Activated CD4-positive, alpha-beta T cell treated with anti-CD3 and anti-CD28 coated beads, Interleukin-2, amount 10 ng/mL, durations not matched to agents 7 days and 5 days (primary cell): ENCODE results near the gene CAVIN1. TPM values are rescaled to one million over a fixed set of nuclear protein-coding genes. Genes with fewer than 3 reads are reported as not detected.
"Not testable (repeated sequence)": the region's sequence is repeated elsewhere in the genome, so short reads cannot be mapped to it uniquely, and the experiment has no call there.

Experiments
- CTCF ChIA-PET: fragments of 350-600 bp; sonication (Branson Sonifier 250); formaldehyde crosslinking; loops from one replicate; lab custom pipeline; 2021; ENCODE audit warnings: antibody characterized with exemption; lab: Charles Lee
- POLR2A ChIA-PET: fragments of 350-600 bp; sonication (Branson Sonifier 250); formaldehyde crosslinking; loops from one replicate; lab custom pipeline; 2021; ENCODE audit warnings: antibody characterized with exemption; lab: Charles Lee
- DNase-seq: peaks from one replicate; pipeline ENCODE4 v3.0.0-alpha.2; 2020
- H3K27ac Mint-ChIP-seq: one replicate; pipeline ENCODE4 v1.8.0; 2021; ENCODE audit warnings: mild to moderate bottlenecking, moderate library complexity, mixed read lengths
- H3K27me3 Mint-ChIP-seq: one replicate; pipeline ENCODE4 v1.8.0; 2021; ENCODE audit warnings: mixed read lengths
- H3K36me3 Mint-ChIP-seq: one replicate; pipeline ENCODE4 v1.8.0; 2021; ENCODE audit warnings: low read depth, mixed read lengths
- H3K4me1 Mint-ChIP-seq: one replicate; pipeline ENCODE4 v1.8.0; 2021; ENCODE audit warnings: mixed read lengths
- H3K4me3 Mint-ChIP-seq: one replicate; pipeline ENCODE4 v1.8.0; 2021; ENCODE audit warnings: mild to moderate bottlenecking, moderate library complexity, mixed read lengths
- H3K9me3 Mint-ChIP-seq: one replicate; pipeline ENCODE4 v1.8.0; 2021; ENCODE audit warnings: mixed read lengths
- total RNA-seq, 2 experiments: library from RNA; stranded (reverse); gene quantifications; one replicate each; pipeline ENCODE4 v1.2.3, GENCODE V29; 2021

The CAVIN1 gene
- total RNA-seq, 2 experiments from 2014 or later, result 1.5 to 1.6 TPM

GRCh38 chr17:42363767-42364585 lies 59.1 kb downstream of the CAVIN1 start:
- peaks cover 38% of the 10 kb centered on the region for H3K36me3 Mint-ChIP-seq
- POLR2A ChIA-PET, result no interaction called here
- no peak for DNase-seq
- H3K27ac Mint-ChIP-seq, result peak overlapping the region; percentile 66
- no peaks in the 10 kb centered on the region for H3K27me3 Mint-ChIP-seq
- CTCF ChIA-PET, result interaction anchor here (0.6 kb wide), 1 partner anchor 101 kb away, joined by 3 read pairs; no protein-coding TSS in a partner anchor
- no peak overlapping the region for H3K4me3 Mint-ChIP-seq
- peaks cover 3% of the 10 kb centered on the region for H3K9me3 Mint-ChIP-seq
- H3K4me1 Mint-ChIP-seq, result peaks cover 75% of the 10 kb centered on the region

DNA sequence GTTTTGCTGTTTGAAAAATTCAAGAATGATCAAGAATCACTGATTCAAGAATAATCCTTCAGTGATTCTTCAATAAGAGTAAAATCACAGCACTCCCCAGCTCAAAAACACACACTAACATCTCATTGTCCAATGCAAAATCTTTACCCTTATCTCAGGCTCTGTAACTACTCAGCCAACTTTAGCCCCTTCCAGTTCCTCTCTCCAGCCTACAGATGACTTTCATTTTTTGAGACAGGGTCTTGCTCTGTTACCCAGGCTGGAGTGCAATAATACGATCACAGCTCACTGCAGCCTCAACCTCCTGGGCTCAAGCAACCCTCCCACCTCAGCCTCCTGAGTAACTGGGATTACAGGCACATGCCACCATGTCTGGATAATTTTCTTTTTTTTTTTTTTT lies 59.8 kb downstream of the CAVIN1 start:
- peaks cover 3% of the 10 kb centered on the region for H3K9me3 Mint-ChIP-seq
- no peak for DNase-seq
- no peak overlapping the region for H3K4me3 Mint-ChIP-seq
- H3K36me3 Mint-ChIP-seq, result peaks cover 39% of the 10 kb centered on the region
- H3K27me3 Mint-ChIP-seq, result no peaks in the 10 kb centered on the region
- H3K27ac Mint-ChIP-seq, result no peak overlapping the region
- POLR2A ChIA-PET, result no interaction called here
- peaks cover 73% of the 10 kb centered on the region for H3K4me1 Mint-ChIP-seq
- CTCF ChIA-PET, result interaction anchor here (0.6 to 0.7 kb wide), 3 partner anchors 11 to 407 kb away, joined by 3 to 4 read pairs (median 3); no protein-coding TSS in a partner anchor

DNA sequence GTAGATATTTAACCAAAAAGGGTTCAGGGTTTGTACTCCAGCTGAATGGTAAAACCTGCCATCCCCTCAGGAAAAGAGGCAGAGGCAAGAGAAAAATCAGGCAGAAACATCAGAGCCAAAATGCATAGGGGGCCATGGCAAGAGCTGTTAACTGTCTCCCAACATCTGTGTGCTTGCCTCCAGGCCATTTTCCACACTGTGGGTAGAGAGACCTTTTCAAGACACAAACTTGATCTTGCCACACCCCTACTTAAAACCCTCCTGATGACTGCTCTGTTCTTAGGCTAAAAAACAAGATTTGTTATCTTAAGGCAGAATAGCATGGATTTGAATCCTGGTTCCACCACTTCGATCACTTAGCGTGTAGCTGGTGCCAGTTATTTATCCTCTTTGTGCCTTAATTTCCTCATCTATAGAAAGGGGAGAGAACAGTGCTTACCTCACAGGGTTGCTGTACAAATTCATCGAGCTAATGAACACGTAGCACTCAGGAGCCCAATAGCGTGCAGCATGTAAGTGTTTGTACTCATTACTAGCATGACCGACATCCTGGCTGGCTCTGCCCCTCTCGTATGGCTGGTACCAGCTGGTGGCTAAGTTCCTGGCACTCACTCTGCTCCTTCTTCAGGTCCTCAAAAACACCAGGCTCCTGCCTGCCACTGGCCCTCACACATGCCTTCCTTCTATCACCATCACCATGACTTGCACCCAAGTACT lies 60.7 kb downstream of the CAVIN1 start:
- CTCF ChIA-PET, result interaction anchor here (0.7 to 2.6 kb wide), 5 partner anchors 12 to 52 kb away, joined by 3 to 10 read pairs (median 3); partner anchors contain the start of gene STAT3
- POLR2A ChIA-PET, result no interaction called here
- Mint-ChIP-seq H3K4me3 (no peak overlapping the region), H3K9me3 (peaks cover 3% of the 10 kb centered on the region), H3K27ac (peak overlapping the region; percentile 78), H3K27me3 (no peaks in the 10 kb centered on the region), H3K4me1 (peaks cover 67% of the 10 kb centered on the region), H3K36me3 (peaks cover 37% of the 10 kb centered on the region)
- no peak for DNase-seq

DNA sequence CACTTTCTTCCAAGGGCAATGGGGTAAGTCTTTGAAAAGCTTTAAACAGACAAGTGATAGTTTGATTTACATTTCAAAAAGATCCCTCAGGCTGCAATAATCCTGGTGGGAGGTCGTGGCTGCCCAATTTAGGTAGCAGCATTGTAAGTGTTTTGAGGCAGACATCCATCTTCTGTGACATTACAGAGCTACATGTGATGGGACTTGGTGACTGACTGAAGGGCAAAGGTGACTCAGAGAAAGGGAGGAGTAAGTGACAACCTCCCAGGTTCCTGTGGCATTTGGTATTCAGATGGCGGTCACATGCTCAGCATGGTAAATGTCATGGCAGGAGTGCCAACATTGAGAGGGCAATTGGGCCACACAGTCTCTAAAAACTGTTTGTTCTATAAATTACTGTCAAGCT lies 61.3 kb downstream of the CAVIN1 start:
- H3K27me3 Mint-ChIP-seq, result no peaks in the 10 kb centered on the region
- peaks cover 36% of the 10 kb centered on the region for H3K36me3 Mint-ChIP-seq
- peaks cover 66% of the 10 kb centered on the region for H3K4me1 Mint-ChIP-seq
- ChIA-PET CTCF (interaction anchor here (1.3 to 2.6 kb wide), 4 partner anchors 17 to 51 kb away, joined by 3 to 10 read pairs (median 5); no protein-coding TSS in a partner anchor), POLR2A (no interaction called here)
- peak; percentile 40 for DNase-seq
- H3K4me3 Mint-ChIP-seq, result no peak overlapping the region
- H3K27ac Mint-ChIP-seq, result peak overlapping the region; percentile 78
- peaks cover 3% of the 10 kb centered on the region for H3K9me3 Mint-ChIP-seq

DNA sequence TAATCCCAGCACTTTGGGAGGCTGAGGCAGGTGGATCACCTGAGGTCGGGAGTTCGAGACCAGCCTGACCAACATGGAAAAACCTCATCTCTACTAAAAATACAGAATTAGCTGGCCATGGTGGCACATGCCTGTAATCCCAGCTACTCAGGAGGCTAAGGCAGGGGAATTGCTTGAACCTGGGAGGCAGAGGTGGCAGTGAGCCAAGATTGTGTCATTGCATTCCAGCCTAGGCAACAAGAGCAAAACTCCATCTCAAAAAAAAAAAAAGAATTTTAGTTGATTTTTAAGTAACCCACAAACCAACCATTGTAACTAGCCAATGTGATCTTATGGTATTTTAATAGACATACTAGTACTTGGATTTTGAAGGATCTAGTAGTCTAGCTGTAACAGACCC lies 62.7 kb downstream of the CAVIN1 start:
- POLR2A ChIA-PET, H3K27ac Mint-ChIP-seq, H3K27me3 Mint-ChIP-seq, H3K9me3 Mint-ChIP-seq, H3K4me3 Mint-ChIP-seq, DNase-seq: not testable (repeated sequence)
- H3K36me3 Mint-ChIP-seq, result peaks cover 36% of the 10 kb centered on the region
- CTCF ChIA-PET, result interaction anchor here (0.7 to 2.6 kb wide), 3 partner anchors 16 to 41 kb away, joined by 5 to 10 read pairs (median 5); no protein-coding TSS in a partner anchor
- H3K4me1 Mint-ChIP-seq, result peaks cover 64% of the 10 kb centered on the region

- Mint-ChIP-seq H3K27ac (no peak overlapping the region), H3K27me3 (no peaks in the 10 kb centered on the region), H3K9me3 (peaks cover 3% of the 10 kb centered on the region), H3K4me1 (peaks cover 57% of the 10 kb centered on the region), H3K36me3 (peaks cover 27% of the 10 kb centered on the region), H3K4me3 (no peak overlapping the region)
- POLR2A ChIA-PET, result no interaction called here
- no peak for DNase-seq
- CTCF ChIA-PET, result interaction anchor here (0.9 to 1.6 kb wide), 4 partner anchors 17 to 47 kb away, joined by 3 to 10 read pairs (median 6); no protein-coding TSS in a partner anchor
Observed at GRCh38 chr17:42359133-42359532, 63.9 kb downstream of the CAVIN1 start.

DNA sequence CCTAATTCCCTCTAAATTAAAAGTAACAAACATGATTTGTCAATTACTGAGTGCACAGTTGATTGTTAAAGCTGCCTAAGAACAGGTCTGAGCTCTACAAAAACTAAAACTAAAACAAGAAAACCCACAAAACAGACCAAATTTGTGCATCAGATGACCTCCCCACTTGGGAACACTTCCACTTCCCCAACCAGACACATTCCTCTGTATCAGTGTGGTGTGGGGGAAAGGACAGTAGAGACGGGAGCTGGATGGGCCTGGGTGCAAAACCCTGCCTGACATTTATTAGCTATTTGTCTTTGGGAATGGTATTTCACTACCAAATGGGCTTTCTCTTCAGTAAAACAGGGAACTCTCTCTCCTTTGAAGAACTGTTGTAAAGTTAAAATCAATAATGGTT lies 64.6 kb downstream of the CAVIN1 start:
- ChIA-PET POLR2A (interaction anchor here (0.6 kb wide), 2 partner anchors 8 to 16 kb away, joined by 3 read pairs; no protein-coding TSS in a partner anchor), CTCF (interaction anchor here (0.9 to 1.6 kb wide), 7 partner anchors 14 to 49 kb away, joined by 3 to 10 read pairs (median 5); no protein-coding TSS in a partner anchor)
- Mint-ChIP-seq H3K36me3 (peaks cover 21% of the 10 kb centered on the region), H3K4me1 (peaks cover 56% of the 10 kb centered on the region), H3K9me3 (peaks cover 3% of the 10 kb centered on the region), H3K4me3 (no peak overlapping the region), H3K27me3 (no peaks in the 10 kb centered on the region), H3K27ac (peak overlapping the region; percentile 16)
- no peak for DNase-seq

DNA sequence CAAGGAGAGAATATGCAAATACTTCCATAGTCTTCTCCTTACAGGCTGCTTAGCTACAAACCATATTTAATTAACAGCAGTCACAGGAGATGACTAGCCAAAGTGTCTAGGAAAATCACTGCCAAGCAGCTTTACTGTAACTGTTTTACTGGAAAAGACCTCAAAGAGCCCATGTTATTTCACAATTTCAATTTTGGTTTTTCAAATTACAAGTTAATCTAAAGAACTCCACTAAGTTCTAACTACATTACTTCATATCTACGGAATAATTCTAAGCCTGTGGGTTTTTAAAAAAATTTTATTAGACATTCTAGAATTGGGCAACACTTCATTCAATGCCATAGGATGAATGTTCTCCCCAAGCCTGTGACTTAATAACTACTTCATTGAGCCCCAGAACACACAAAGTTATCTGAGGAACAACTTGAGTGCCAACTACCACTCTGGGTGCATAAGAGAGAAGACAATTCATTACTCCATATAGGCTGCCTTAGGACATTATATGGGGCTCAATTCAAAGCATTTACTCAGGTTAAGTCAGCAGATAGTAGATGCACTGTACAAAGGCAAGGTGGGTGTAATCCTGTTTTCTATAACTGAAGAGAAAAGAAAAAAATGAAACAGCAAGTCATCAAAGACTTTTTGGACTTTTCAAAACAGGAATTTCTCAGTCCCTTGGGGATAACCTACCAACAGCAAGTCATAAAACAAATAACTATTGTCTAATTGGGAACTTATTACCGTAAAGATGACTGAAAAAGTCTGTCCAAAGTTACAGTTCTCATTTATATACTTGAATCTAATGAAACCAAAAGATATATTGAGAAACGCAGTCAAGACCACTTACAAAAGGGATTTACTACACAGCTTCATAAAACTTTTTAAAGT lies 67.9 kb downstream of the CAVIN1 start:
- Mint-ChIP-seq H3K27me3 (no peaks in the 10 kb centered on the region), H3K36me3 (peaks cover 10% of the 10 kb centered on the region), H3K27ac (no peak overlapping the region), H3K9me3 (no peaks in the 10 kb centered on the region), H3K4me3 (no peak overlapping the region), H3K4me1 (peaks cover 39% of the 10 kb centered on the region)
- POLR2A ChIA-PET, result interaction anchor here (1.1 kb wide), 1 partner anchor 13 kb away, joined by 3 read pairs; no protein-coding TSS in a partner anchor
- CTCF ChIA-PET, result no interaction called here
- no peak for DNase-seq

Other genes with a start within 250 kb of the CAVIN1 start
- gene KCNH4, start 242.1 kb downstream of the CAVIN1 start, total RNA-seq, result under 1 TPM; 0.15 to 0.17 TPM
- gene HCRT, start 237.8 kb downstream of the CAVIN1 start, total RNA-seq, result not detected
- 10 to 100 TPM; 15.3 to 15.5 TPM for gene GHDC, start 228.8 kb downstream of the CAVIN1 start, total RNA-seq
- 100 to 1,000 TPM; 150 to 164 TPM for gene STAT5B, start 146.9 kb downstream of the CAVIN1 start, total RNA-seq
- gene STAT5A, start 134.8 kb downstream of the CAVIN1 start, total RNA-seq, result 100 to 1,000 TPM in 1 of 2 experiments, 10 to 100 TPM in 1; 99.5 to 108 TPM
- 100 to 1,000 TPM; 114 to 121 TPM for gene STAT3, start 34.8 kb downstream of the CAVIN1 start, total RNA-seq
- gene ATP6V0A1, start 35.6 kb upstream of the CAVIN1 start, total RNA-seq, result 1 to 10 TPM; 4.9 to 8.9 TPM
- 10 to 100 TPM; 16.4 to 18.8 TPM for gene NAGLU, start 113.0 kb upstream of the CAVIN1 start, total RNA-seq
- under 1 TPM; 0.73 to 0.97 TPM for gene HSD17B1, start 129.7 kb upstream of the CAVIN1 start, total RNA-seq
- 10 to 100 TPM; 72.5 to 86.1 TPM for gene COASY, start 138.9 kb upstream of the CAVIN1 start, total RNA-seq
- gene MLX, start 143.8 kb upstream of the CAVIN1 start, total RNA-seq, result 10 to 100 TPM; 56.7 to 62.3 TPM
- 10 to 100 TPM; 17.4 to 18.5 TPM for gene PSMC3IP, start 154.5 kb upstream of the CAVIN1 start, total RNA-seq
- gene RETREG3, start 186.1 kb upstream of the CAVIN1 start, total RNA-seq, result 10 to 100 TPM; 60.2 to 65.9 TPM
- gene TUBG1, start 186.4 kb upstream of the CAVIN1 start, total RNA-seq, result 10 to 100 TPM; 61.6 TPM
- gene TUBG2, start 236.0 kb upstream of the CAVIN1 start, total RNA-seq, result 1 to 10 TPM; 6.7 to 7.2 TPM